ENCODE results near the gene FAIM. TPM values are rescaled to one million over a fixed set of nuclear protein-coding genes. Genes with fewer than 3 reads are reported as not detected.

The FAIM gene
- total RNA-seq, 1 donor from 2014 or later, result 17.0 TPM

- H3K36me3 Mint-ChIP-seq (ENCODE audit: low read depth), result peaks cover 7% of the 10 kb centered on the region
- peaks cover 2% of the 10 kb centered on the region for H3K9me3 Mint-ChIP-seq (ENCODE audit: low read depth)
- no peaks in the 10 kb centered on the region for H3K27me3 Mint-ChIP-seq (ENCODE audit: low read depth)
- H3K4me3 Mint-ChIP-seq (ENCODE audit: unreplicated experiment), result no peak overlapping the region
- peaks cover 16% of the 10 kb centered on the region for H3K4me1 Mint-ChIP-seq (ENCODE audit: low read depth)
- TF ChIP-seq CTCF (IDR thresholded peaks at IDR 0.05), result no peak
- H3K27ac Mint-ChIP-seq (ENCODE audit: unreplicated experiment), result peak overlapping the region; percentile 49
- no peak for DNase-seq (ENCODE audit: low spot score)
These were observed 73.1 kb downstream of the FAIM start for GRCh38 chr3:138681463-138682220.

GRCh38 chr3:138682648-138683047 is 74.1 kb downstream of the FAIM start:
- H3K9me3 Mint-ChIP-seq (ENCODE audit: low read depth), result no peaks in the 10 kb centered on the region
- H3K27ac Mint-ChIP-seq (ENCODE audit: unreplicated experiment), result no peak overlapping the region
- no peak overlapping the region for H3K4me3 Mint-ChIP-seq (ENCODE audit: unreplicated experiment)
- H3K27me3 Mint-ChIP-seq (ENCODE audit: low read depth), result no peaks in the 10 kb centered on the region
- no peak for TF ChIP-seq CTCF (IDR thresholded peaks at IDR 0.05)
- no peak for DNase-seq (ENCODE audit: low spot score)
- H3K36me3 Mint-ChIP-seq (ENCODE audit: low read depth), result peaks cover 6% of the 10 kb centered on the region
- peaks cover 26% of the 10 kb centered on the region for H3K4me1 Mint-ChIP-seq (ENCODE audit: low read depth)

Other genes with a start within 250 kb of the FAIM start
- gene ESYT3, start 174.2 kb upstream of the FAIM start, total RNA-seq, result 0.39 to 0.70 TPM (median 0.54 TPM) in 3 replicates
- gene CEP70, start 14.5 kb upstream of the FAIM start, total RNA-seq, result 11.4 to 12.9 TPM (median 12.8 TPM) in 3 replicates
- 19.5 to 25.9 TPM (median 21.2 TPM) in 3 replicates for gene PIK3CB, start 226.2 kb downstream of the FAIM start, total RNA-seq

Data from chondrocyte (in vitro differentiated cells).